VCaP (cell line): Measurements from ENCODE around the gene USE1.
A peak's percentile ranks its signal among the peaks of the same experiment; 100 is the strongest.

ENCODE experiments used
- H3K27ac ChIP-seq: fragments of 450-650 bp; 2 replicates; pipeline ENCODE4 v1.5.1; 2017
- TF ChIP-seq, protein P1 (sequence below): fragments of 450-650 bp; conservative IDR thresholded peaks from 2 replicates; pipeline ENCODE4 v1.5.1; 2017; ENCODE audit warnings: mild to moderate bottlenecking, moderate library complexity

The USE1 gene

DNA sequence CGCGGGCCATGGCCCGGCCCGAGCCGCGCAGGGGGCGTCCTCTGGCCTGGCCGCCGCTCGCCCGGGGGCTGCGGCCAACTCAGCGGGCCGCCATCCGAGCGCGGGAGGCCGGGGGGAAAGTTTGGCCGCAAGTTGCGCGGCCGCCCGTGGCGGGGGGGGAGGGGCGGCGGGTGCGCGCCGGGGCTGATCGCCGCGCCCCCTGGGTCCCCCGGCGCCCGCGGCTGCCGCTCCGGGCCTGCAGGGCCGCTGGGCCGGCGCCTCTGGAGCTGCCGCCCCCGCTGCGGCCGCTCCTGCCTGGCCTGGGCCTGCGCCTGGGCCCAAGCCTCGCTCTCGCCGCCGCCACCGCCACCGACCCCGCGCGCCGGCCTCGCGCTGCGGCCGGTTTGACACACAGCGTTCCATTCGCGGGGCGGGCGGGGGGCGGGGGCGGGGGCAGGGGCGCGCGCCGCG lies 30.4 kb downstream of the USE1 start, which contains the start of gene NR2F6:
Gene NR2F6, minus strand, starts transcription at position 385 of the 450 bp plus-strand sequence. CDS start 699 bp downstream, outside the sequence.
- peak within 1 kb of the TSS; percentile 93 for H3K27ac ChIP-seq
- TF ChIP-seq, protein P1, sequence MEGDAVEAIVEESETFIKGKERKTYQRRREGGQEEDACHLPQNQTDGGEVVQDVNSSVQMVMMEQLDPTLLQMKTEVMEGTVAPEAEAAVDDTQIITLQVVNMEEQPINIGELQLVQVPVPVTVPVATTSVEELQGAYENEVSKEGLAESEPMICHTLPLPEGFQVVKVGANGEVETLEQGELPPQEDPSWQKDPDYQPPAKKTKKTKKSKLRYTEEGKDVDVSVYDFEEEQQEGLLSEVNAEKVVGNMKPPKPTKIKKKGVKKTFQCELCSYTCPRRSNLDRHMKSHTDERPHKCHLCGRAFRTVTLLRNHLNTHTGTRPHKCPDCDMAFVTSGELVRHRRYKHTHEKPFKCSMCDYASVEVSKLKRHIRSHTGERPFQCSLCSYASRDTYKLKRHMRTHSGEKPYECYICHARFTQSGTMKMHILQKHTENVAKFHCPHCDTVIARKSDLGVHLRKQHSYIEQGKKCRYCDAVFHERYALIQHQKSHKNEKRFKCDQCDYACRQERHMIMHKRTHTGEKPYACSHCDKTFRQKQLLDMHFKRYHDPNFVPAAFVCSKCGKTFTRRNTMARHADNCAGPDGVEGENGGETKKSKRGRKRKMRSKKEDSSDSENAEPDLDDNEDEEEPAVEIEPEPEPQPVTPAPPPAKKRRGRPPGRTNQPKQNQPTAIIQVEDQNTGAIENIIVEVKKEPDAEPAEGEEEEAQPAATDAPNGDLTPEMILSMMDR, result no peak

DNA sequence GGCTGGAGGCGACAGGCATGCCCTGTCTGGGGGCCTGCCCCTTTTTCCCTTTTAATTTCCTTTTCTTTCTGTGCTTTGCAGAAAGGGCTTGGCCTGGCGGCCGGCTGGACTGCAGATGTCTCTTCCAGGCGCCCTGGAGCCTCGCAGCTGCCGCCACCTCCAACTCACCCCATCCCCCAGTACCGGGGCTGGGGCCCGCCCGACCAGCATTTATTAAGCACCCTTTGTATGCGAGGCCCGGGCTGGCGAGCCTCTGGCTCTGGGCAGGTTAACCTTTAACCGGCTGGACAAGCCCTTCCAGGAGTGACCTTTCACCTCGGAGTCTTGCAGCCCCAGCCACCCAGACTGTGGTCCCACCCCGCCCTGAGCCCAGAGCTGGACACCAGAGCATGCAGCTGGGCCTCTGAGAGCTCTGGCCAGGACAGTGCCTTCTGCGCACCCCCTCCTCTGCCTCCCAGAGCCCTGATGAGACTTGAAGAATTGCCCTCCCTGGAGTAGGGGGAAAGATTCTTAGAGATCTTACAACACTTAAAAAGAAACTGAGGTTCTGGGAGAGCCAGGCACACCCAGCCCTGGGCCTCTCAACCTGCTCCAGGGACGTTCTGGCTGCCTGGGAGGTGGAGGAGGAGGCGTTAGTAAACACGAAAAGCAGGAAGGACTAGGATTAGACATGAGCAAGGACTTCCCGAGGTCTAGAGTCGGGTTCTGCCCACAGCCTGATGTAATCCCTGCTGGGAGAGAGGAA lies 31.7 kb downstream of the USE1 start:
- H3K27ac ChIP-seq, result peak overlapping the region; percentile 93
- TF ChIP-seq, protein P1, result no peak

DNA sequence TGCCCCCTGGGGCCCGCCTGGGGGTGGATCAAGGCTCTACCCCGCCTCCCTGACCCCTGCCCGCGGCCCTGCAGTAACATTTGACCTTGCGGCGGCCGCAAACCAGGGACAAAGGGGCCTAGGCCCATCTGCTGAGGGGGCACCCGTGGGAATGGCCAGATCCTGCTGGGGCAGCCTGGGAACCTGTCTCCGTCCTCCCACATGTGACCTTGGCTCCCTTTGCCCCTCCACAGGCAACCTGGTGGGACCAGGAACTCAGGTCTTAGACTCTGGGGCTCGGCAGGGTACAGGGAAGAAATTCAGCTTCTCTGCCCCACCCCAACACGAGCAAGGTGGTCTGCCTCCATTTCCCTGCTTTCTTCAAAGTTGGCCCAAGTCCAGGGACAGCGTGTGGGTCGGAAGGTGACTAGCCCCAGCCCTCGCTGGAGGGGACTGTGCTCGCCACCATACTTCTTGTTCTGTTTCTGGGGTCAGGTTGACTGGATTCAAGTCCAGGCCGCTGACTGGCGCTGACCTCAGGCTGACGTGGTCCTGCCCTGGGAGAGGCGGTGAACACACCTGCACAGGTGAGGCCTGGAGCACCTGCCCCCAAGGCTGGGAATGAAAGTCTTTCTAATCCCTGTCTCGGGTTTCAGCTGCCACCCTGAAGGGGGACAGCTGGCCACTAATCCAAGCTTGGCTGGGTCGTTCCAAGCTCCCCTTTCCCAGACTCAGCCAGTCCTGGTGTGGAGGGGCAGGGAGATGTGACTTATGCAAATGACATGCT lies 33.0 kb downstream of the USE1 start:
- TF ChIP-seq, protein P1, result no peak
- no peak overlapping the region for H3K27ac ChIP-seq

DNA sequence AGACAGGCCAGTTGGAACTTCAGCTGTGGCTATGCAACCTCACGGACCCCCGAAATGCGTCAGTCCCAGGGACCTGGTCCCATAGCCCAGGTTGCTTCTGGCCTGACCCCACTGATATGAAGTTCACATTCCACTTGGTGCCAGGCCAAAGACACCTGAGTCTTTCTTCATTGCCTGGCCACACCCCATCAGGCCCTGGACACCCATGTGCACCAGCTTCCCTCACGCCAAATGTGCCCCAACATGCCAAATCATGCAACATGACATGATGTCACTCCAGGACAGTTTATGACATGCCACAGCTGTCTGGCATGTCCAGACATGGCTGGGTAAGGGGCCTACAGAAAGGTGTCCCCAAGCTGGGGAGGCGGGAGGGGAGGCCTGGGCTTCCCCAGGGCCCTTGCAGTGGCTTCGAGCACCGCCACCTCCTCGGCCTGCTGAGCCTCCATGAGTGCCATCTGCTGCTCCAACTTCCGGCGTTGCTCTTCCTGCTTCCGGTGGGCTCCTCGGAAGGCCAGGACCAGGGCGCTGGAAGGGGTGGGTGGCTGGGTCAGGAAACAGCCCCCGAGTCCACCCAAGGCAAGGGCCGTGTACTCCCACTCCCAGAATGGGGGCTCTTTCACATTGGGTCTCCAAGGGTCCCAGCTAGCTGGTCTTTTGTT lies 34.9 kb downstream of the USE1 start:
- TF ChIP-seq, protein P1, result no peak
- H3K27ac ChIP-seq, result no peak overlapping the region

DNA sequence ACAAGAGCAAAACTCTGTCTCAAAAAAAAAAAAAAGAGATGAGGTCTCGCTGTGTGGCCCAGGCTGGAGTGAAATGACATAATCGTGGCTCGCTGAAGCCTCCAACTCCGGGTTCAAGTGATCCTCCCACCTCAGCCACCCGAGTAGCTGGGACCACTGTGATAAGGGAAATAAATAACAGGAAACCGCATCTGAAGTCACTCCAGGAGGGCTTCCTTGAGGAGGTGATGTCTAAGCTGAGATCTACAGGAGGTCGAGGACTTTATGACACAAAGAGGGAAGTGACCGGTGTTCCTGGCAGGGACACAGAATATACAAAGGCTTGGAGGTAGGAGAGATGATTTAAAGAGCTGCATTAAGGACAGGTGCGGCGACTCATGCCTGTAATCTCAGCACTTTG lies 39.5 kb downstream of the USE1 start:
- TF ChIP-seq, protein P1, result no peak
- no peak overlapping the region for H3K27ac ChIP-seq

DNA sequence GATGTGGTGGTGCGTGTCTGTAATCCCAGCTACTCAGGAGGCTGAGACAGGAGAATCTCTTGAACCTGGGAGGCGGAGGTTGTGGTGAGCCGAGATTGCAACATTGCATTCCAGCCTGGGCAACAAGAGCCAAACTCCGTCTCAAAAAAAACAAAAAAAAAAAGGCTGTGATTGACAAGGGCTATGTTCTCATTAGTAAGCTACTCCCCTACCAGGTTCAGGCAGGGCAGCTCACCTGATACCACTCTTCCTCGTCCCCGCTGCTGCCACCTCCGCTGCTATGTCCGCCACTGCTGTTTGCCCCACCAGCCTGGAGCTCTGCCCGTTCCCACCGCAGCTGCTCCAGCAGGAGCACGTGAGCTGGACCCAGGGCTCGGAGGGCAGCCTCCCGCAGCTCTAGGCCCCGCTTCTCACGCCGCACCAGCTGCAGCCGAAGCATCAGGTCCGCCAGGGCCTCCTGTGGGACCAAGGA lies 40.0 kb downstream of the USE1 start:
- TF ChIP-seq, protein P1, result no peak
- no peak overlapping the region for H3K27ac ChIP-seq

DNA sequence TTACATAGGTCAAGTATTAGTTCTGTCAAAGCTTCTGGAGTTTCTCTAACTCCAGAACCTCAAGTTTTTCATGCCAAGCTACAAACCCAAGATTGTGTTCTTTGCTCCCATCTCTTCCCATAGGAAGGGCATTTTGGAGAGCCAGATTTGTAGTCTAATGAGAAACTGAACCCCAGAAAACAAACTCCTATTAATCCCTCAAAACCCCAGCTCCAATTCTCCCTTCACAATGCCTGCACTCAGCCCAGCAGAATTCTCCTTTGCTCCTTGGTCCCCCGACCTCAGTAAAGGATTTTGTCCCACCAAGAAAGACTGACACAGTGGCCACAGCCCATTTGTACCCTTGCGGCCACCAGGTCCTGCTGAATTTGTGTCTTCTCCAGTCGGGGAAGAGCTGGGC lies 41.0 kb downstream of the USE1 start:
- no peak overlapping the region for H3K27ac ChIP-seq
- TF ChIP-seq, protein P1, result no peak
